ENCODE data around the gene CTIF. TPM values are rescaled to one million over a fixed set of nuclear protein-coding genes. Genes with fewer than 3 reads are reported as not detected.

The CTIF gene
- total and polyA plus RNA-seq, 5 donors: 41.0 to 78.2 (median 48.5) TPM

- intact Hi-C loops (cut with DNase I): no loop called here
- 85% methylated on average over 11 of the region's 11 CpGs for WGBS
- ATAC-seq: no peak
These were observed 24.0 kb upstream of the CTIF start for GRCh38 chr18:48514786-48515185.

DNA sequence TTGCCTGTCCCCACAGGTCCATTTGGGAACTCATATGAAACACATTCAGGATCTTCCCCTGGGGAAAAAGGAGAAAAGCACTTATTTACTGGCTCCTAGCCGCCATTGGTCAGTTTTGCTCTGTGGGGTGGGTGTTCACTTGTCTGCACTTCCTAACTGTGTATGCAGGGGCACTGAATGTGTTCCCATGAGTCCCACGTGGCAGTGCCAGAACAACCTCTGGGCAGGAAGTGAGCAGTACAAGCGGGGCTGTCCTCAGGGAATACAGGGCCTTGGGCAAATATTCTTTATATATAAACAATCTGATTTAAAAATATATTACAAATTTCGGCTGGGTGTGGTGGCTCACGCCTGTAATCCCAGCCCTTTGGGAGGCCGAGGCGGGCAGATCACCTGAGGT is 21.8 kb upstream of the CTIF start:
- no peak for DNase-seq
- Histone ChIP-seq H3K27ac (ENCODE audit: low read length) (no peak overlapping the region), H3K27me3 (ENCODE audit: control insufficient read depth, insufficient read depth) (no peaks in the 10 kb centered on the region), H3K4me1 (ENCODE audit: control insufficient read depth, insufficient read depth, low read length) (no peaks in the 10 kb centered on the region), H3K9me3 (ENCODE audit: control insufficient read depth, low read length) (no peaks in the 10 kb centered on the region), H3K4me3 (ENCODE audit: low read length) (no peak overlapping the region)
- intact Hi-C loops (cut with DNase I): no loop called here
- peak in 1 of 2 donors; percentile 55 for ATAC-seq
- 82% methylated on average over 7 of the region's 7 CpGs for WGBS

More at GRCh38 chr18:48514786-48515185, 24.0 kb upstream of the CTIF start:
- no peaks in the 10 kb centered on the region for H3K27me3 ChIP-seq (ENCODE audit: control insufficient read depth, insufficient read depth)
- H3K27ac ChIP-seq (ENCODE audit: low read length): no peak overlapping the region
- H3K4me1 ChIP-seq (ENCODE audit: control insufficient read depth, insufficient read depth, low read length): no peaks in the 10 kb centered on the region
- H3K9me3 ChIP-seq (ENCODE audit: control insufficient read depth, low read length): no peaks in the 10 kb centered on the region
- DNase-seq: peak in 1 of 3 donors; percentile 39
- no peak overlapping the region for H3K4me3 ChIP-seq (ENCODE audit: low read length)

- Histone ChIP-seq H3K4me1 (ENCODE audit: control insufficient read depth, insufficient read depth, low read length) (no peaks in the 10 kb centered on the region), H3K27ac (ENCODE audit: low read length) (no peak overlapping the region), H3K9me3 (ENCODE audit: control insufficient read depth, low read length) (no peaks in the 10 kb centered on the region), H3K27me3 (ENCODE audit: control insufficient read depth, insufficient read depth) (no peaks in the 10 kb centered on the region), H3K4me3 (ENCODE audit: low read length) (no peak overlapping the region)
- DNase-seq (no peak), ATAC-seq (no peak)
- WGBS: 77% methylated on average over 5 of the region's 5 CpGs
- intact Hi-C loops (cut with DNase I): loop anchor here in 1 of 4 donors (10.0 kb wide), 1 partner anchor 45 kb away; no protein-coding TSS in a partner anchor
These were observed 19.3 kb upstream of the CTIF start for GRCh38 chr18:48519431-48520100.

DNA sequence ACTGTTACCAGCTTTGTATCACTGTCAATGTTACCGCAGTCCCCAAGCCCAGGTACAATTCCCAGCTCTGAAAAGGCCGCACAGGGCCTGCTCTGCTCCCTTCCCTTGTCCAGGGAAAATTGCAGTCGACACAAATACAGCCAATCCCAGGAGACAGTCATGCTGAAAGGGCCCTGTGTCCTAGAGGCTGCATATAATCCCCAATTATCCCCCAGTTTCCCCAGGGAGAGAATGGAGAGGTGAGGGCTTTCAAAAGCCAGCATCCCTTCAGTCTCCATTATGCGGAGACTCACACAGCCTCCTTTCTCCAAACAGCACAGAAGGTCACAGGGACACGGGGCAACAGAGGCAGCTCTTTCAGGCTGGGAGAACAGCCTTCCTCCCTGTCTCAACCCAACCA is 17.1 kb upstream of the CTIF start:
- intact Hi-C loops (cut with DNase I): loop anchor here in 1 of 4 donors (10.0 kb wide), 1 partner anchor 47 kb away; no protein-coding TSS in a partner anchor
- no peak overlapping the region for H3K27ac ChIP-seq (ENCODE audit: low read length)
- no peak overlapping the region for H3K4me3 ChIP-seq (ENCODE audit: low read length)
- 88% methylated on average over 5 of the region's 5 CpGs for WGBS
- no peaks in the 10 kb centered on the region for H3K27me3 ChIP-seq (ENCODE audit: control insufficient read depth, insufficient read depth)
- no peaks in the 10 kb centered on the region for H3K9me3 ChIP-seq (ENCODE audit: control insufficient read depth, low read length)
- no peak for ATAC-seq
- H3K4me1 ChIP-seq (ENCODE audit: control insufficient read depth, insufficient read depth, low read length): no peaks in the 10 kb centered on the region
- no peak for DNase-seq

- ATAC-seq (no peak), DNase-seq (no peak)
- Histone ChIP-seq H3K27me3 (ENCODE audit: control insufficient read depth, insufficient read depth) (no peaks in the 10 kb centered on the region), H3K27ac (ENCODE audit: low read length) (no peak overlapping the region), H3K9me3 (ENCODE audit: control insufficient read depth, low read length) (no peaks in the 10 kb centered on the region), H3K4me1 (ENCODE audit: control insufficient read depth, insufficient read depth, low read length) (no peaks in the 10 kb centered on the region), H3K4me3 (ENCODE audit: low read length) (no peak overlapping the region)
- intact Hi-C loops (cut with DNase I): loop anchor here in 1 of 4 donors (10.0 kb wide), 1 partner anchor 51 kb away; no protein-coding TSS in a partner anchor
These were observed 13.2 kb upstream of the CTIF start for GRCh38 chr18:48525671-48526070.

GRCh38 chr18:48527461-48527860 is 11.4 kb upstream of the CTIF start:
- Histone ChIP-seq H3K4me3 (ENCODE audit: low read length) (no peak overlapping the region), H3K9me3 (ENCODE audit: control insufficient read depth, low read length) (no peaks in the 10 kb centered on the region), H3K27ac (ENCODE audit: low read length) (no peak overlapping the region), H3K4me1 (ENCODE audit: control insufficient read depth, insufficient read depth, low read length) (no peaks in the 10 kb centered on the region), H3K27me3 (ENCODE audit: control insufficient read depth, insufficient read depth) (no peaks in the 10 kb centered on the region)
- no peak for DNase-seq
- ATAC-seq: no peak
- 63% methylated on average over 4 of the region's 4 CpGs for WGBS
- intact Hi-C loops (cut with DNase I): loop anchor here in 1 of 4 donors (10.0 kb wide), 1 partner anchor 53 kb away; no protein-coding TSS in a partner anchor

DNA sequence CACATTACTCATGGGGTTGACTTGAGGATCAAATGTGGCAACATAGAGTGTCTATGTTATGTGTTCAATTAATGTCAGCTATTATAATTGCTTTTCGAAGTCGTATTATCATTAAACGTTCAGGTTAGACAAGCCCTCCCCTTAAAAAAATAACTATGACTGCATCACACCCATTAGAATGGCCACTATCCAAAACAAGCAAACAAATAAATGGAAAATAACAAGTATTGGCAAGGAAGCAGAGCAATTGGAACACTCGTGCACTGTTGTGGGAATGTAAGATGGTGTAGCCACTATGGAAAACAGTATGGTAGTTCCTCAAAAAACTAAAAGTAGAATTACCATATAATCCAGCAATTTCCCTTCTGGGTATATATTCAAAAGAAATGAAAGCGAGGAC is 10.0 kb upstream of the CTIF start:
- WGBS: 65% methylated on average over 5 of the region's 5 CpGs
- no peaks in the 10 kb centered on the region for H3K27me3 ChIP-seq (ENCODE audit: control insufficient read depth, insufficient read depth)
- ATAC-seq: peak in 1 of 2 donors; percentile 41
- no peaks in the 10 kb centered on the region for H3K9me3 ChIP-seq (ENCODE audit: control insufficient read depth, low read length)
- intact Hi-C loops (cut with DNase I): loop anchor here in 1 of 4 donors (10.0 kb wide), 1 partner anchor 54 kb away; no protein-coding TSS in a partner anchor
- DNase-seq: no peak
- no peak overlapping the region for H3K4me3 ChIP-seq (ENCODE audit: low read length)
- H3K27ac ChIP-seq (ENCODE audit: low read length): no peak overlapping the region
- H3K4me1 ChIP-seq (ENCODE audit: control insufficient read depth, insufficient read depth, low read length): no peaks in the 10 kb centered on the region

- intact Hi-C loops (cut with DNase I): loop anchor here in 2 of 4 donors (10.0 kb wide), 1 partner anchor 55 kb away; no protein-coding TSS in a partner anchor
- no peak for DNase-seq
- H3K27me3 ChIP-seq (ENCODE audit: control insufficient read depth, insufficient read depth): no peaks in the 10 kb centered on the region
- no peaks in the 10 kb centered on the region for H3K4me1 ChIP-seq (ENCODE audit: control insufficient read depth, insufficient read depth, low read length)
- no peaks in the 10 kb centered on the region for H3K9me3 ChIP-seq (ENCODE audit: control insufficient read depth, low read length)
- 53% methylated on average over 2 of the region's 2 CpGs for WGBS
- no peak overlapping the region for H3K4me3 ChIP-seq (ENCODE audit: low read length)
- H3K27ac ChIP-seq (ENCODE audit: low read length): no peak overlapping the region
- peak; percentile 50 to 78 for ATAC-seq
These were observed 9.0 kb upstream of the CTIF start for GRCh38 chr18:48529796-48530195.

DNA sequence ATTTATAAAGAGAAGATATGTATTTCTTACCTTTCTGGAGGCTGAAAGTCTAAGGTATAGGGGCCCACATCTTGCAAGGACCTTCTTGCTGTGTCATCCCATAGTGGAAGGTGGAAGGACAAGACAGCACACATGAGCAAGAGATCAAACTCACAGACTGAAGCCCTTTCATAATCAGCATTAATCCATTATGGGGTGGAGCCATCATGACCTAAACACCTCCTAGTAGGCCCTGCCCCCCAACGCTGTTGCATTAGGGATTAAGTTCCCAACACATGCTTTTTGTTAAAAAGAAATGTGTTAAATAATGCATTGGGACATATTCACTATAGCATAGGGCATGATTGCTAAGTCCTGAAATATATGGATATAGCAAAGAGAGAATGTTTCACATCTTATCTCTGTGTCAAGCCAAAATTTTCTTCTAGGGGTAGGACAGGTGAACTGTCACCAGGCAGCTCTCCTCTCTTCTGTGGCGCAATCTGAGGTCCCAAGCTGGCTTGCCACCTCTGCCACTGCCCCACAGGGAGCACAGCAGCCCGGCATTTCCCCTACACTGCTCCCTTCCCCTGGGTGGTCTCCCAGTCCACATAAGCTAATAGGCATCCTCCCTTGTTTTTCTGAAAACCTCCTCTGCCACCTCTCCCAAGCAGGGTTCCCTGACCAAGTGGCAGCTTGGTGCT is 8.3 kb upstream of the CTIF start:
- no peaks in the 10 kb centered on the region for H3K4me1 ChIP-seq (ENCODE audit: control insufficient read depth, insufficient read depth, low read length)
- DNase-seq (no peak), ATAC-seq (no peak)
- no peak overlapping the region for H3K27ac ChIP-seq (ENCODE audit: low read length)
- no peaks in the 10 kb centered on the region for H3K27me3 ChIP-seq (ENCODE audit: control insufficient read depth, insufficient read depth)
- H3K9me3 ChIP-seq (ENCODE audit: control insufficient read depth, low read length): no peaks in the 10 kb centered on the region
- WGBS: 70% methylated on average over 3 of the region's 3 CpGs
- no peak overlapping the region for H3K4me3 ChIP-seq (ENCODE audit: low read length)
- intact Hi-C loops (cut with DNase I): loop anchor here in 1 of 4 donors (10.0 kb wide), 1 partner anchor 56 kb away; no protein-coding TSS in a partner anchor

GRCh38 chr18:48531082-48531403 is 7.8 kb upstream of the CTIF start:
- no peaks in the 10 kb centered on the region for H3K27me3 ChIP-seq (ENCODE audit: control insufficient read depth, insufficient read depth)
- H3K27ac ChIP-seq (ENCODE audit: low read length): no peak overlapping the region
- H3K4me1 ChIP-seq (ENCODE audit: control insufficient read depth, insufficient read depth, low read length): no peaks in the 10 kb centered on the region
- ATAC-seq (no peak), DNase-seq (no peak)
- WGBS: 68% methylated on average over 1 of the region's 1 CpG
- no peaks in the 10 kb centered on the region for H3K9me3 ChIP-seq (ENCODE audit: control insufficient read depth, low read length)
- intact Hi-C loops (cut with DNase I): loop anchor here in 1 of 4 donors (10.0 kb wide), 1 partner anchor 56 kb away; no protein-coding TSS in a partner anchor
- H3K4me3 ChIP-seq (ENCODE audit: low read length): no peak overlapping the region

DNA sequence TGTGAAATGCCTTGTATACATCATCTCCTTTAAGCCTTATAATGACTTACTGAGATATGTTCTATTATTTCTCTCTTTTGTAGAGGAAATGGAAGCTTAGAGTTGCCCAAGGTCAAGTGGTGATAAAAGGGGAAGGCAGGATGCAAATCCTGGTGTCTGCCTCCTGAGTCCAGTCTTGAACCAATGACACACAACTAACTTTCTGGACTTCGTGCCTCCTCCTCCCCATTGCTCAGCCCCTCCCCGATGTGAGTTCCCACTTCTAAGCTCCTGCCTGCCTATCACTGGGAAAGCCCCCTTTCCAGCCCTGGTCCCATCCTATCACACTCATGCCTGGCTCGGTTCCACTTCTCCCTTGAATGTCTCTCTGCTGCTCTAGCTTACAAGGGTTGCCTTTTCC is 6.9 kb upstream of the CTIF start:
- Histone ChIP-seq H3K27me3 (ENCODE audit: control insufficient read depth, insufficient read depth) (no peaks in the 10 kb centered on the region), H3K4me3 (ENCODE audit: low read length) (no peak overlapping the region), H3K4me1 (ENCODE audit: control insufficient read depth, insufficient read depth, low read length) (no peaks in the 10 kb centered on the region), H3K27ac (ENCODE audit: low read length) (no peak overlapping the region), H3K9me3 (ENCODE audit: control insufficient read depth, low read length) (no peaks in the 10 kb centered on the region)
- ATAC-seq (no peak), DNase-seq (peak in 1 of 3 donors; percentile 6)
- 33% methylated on average over 3 of the region's 3 CpGs for WGBS
- intact Hi-C loops (cut with DNase I): loop anchor here in 1 of 4 donors (10.0 kb wide), 1 partner anchor 57 kb away; no protein-coding TSS in a partner anchor
